HepG2 (cell line): ENCODE measurements around the gene TOP1. TPM values are rescaled to one million over a fixed set of nuclear protein-coding genes. Genes with fewer than 3 reads are reported as not detected.

ENCODE experiments used
- CREM ChIP-seq, 2 experiments: sonication (generic) in 1 of 2; formaldehyde crosslinking in 1 of 2; IDR thresholded peaks; 2 replicates each; pipeline versions ENCODE4 v1.4.0 to v1.6.1; 2016 to 2020; ENCODE audit warnings: antibody characterized with exemption in 1 of 2, mild to moderate bottlenecking in 1 of 2, missing genetic modification reagents in 1 of 2
- EEA1 ChIP-seq: sonication (generic); formaldehyde crosslinking; IDR thresholded peaks from 2 replicates; pipeline ENCODE4 v1.5.1; 2020; ENCODE audit warnings: mild to moderate bottlenecking, missing genetic modification reagents, borderline replicate concordance
- FOXA3 ChIP-seq: IDR thresholded peaks from 2 replicates; pipeline ENCODE4 v1.6.1; 2016; ENCODE audit warnings: missing genetic modification reagents, missing compliant biosample characterization
- HOXA5 ChIP-seq: sonication (generic); formaldehyde crosslinking; IDR thresholded peaks from 2 replicates; pipeline ENCODE4 v1.4.0; 2020; ENCODE audit warnings: missing genetic modification reagents
- KAT2B ChIP-seq: fragments of 150-350 bp; IDR thresholded peaks from 2 replicates; pipeline ENCODE4 v1.6.1; 2014; ENCODE audit warnings: low read depth, low read length, borderline replicate concordance
- PAWR ChIP-seq: sonication (generic); formaldehyde crosslinking; IDR thresholded peaks from 2 replicates; pipeline ENCODE4 v1.4.0; 2020; ENCODE audit warnings: missing genetic modification reagents, mild to moderate bottlenecking, borderline replicate concordance
- PHF5A ChIP-seq: IDR thresholded peaks from one replicate; pipeline ENCODE4 v1.6.1; 2018; ENCODE audit warnings: low read depth, missing genetic modification reagents; ENCODE audit not compliant: unreplicated experiment
- RAD51 ChIP-seq: fragments of 450-650 bp; IDR thresholded peaks from 2 replicates; pipeline ENCODE4 v1.6.1; 2016; ENCODE audit warnings: borderline replicate concordance
- RBAK ChIP-seq: sonication (generic); formaldehyde crosslinking; IDR thresholded peaks from 2 replicates; pipeline ENCODE4 v1.5.1; 2020; ENCODE audit warnings: mild to moderate bottlenecking, missing genetic modification reagents
- YEATS2 ChIP-seq: sonication (generic); formaldehyde crosslinking; IDR thresholded peaks from 2 replicates; pipeline ENCODE4 v1.4.0; 2020; ENCODE audit warnings: missing genetic modification reagents, borderline replicate concordance
- ZFP37 ChIP-seq: sonication (generic); formaldehyde crosslinking; IDR thresholded peaks from 2 replicates; pipeline ENCODE4 v1.4.0; 2020; ENCODE audit warnings: missing genetic modification reagents, borderline replicate concordance
- ZFX ChIP-seq: sonication (generic); formaldehyde crosslinking; IDR thresholded peaks from 2 replicates; pipeline ENCODE4 v1.4.0; 2020; ENCODE audit warnings: mild to moderate bottlenecking, low read depth, missing genetic modification reagents, moderate library complexity
- ZNF17 ChIP-seq: sonication (generic); formaldehyde crosslinking; IDR thresholded peaks from 2 replicates; pipeline ENCODE4 v1.5.0; 2020; ENCODE audit warnings: mild to moderate bottlenecking, missing genetic modification reagents
- ZNF230 ChIP-seq: sonication (generic); formaldehyde crosslinking; IDR thresholded peaks from 2 replicates; pipeline ENCODE4 v1.4.0; 2020; ENCODE audit warnings: mild to moderate bottlenecking, missing genetic modification reagents
- ZNF501 ChIP-seq: sonication (generic); formaldehyde crosslinking; IDR thresholded peaks from 2 replicates; pipeline ENCODE4 v1.5.1; 2020; ENCODE audit warnings: mild to moderate bottlenecking, moderate library complexity, missing genetic modification reagents
- ZNF619 ChIP-seq: sonication (generic); formaldehyde crosslinking; IDR thresholded peaks from 2 replicates; pipeline ENCODE4 v1.4.0; 2020; ENCODE audit warnings: mild to moderate bottlenecking, missing genetic modification reagents
- ZSCAN30 ChIP-seq: sonication (generic); formaldehyde crosslinking; IDR thresholded peaks from 2 replicates; pipeline ENCODE4 v1.5.0; 2020; ENCODE audit warnings: mild to moderate bottlenecking, missing genetic modification reagents
- polyA plus RNA-seq, 8 experiments: library from polyadenylated mRNA; depleted of rRNA in 3 of 8; stranded (reverse) in 7 of 8; unstranded in 1 of 8; fragments of >200 nt; fragmentation: Illumina TruSeq in 4 of 8; extraction: Trizol in 4 of 8; gene quantifications; 2 replicates each; pipeline versions ENCODE4 v1.2.1 to v1.2.3, GENCODE V29; 2011 to 2016; ENCODE audit warnings: low read depth in 4 of 8, missing spikeins in 1 of 8, mixed read lengths in 1 of 8; ENCODE audit not compliant: insufficient read depth in 1 of 8
- total RNA-seq, 5 experiments: library from RNA; depleted of rRNA; stranded (reverse); fragments of >200 nt; fragmentation: Illumina TruSeq; extraction: Trizol; gene quantifications; 2 replicates each; pipeline ENCODE4 v1.2.3, GENCODE V29; 2016; ENCODE audit warnings: low read depth in 1 of 5
- TF ChIP-seq, protein P1 (sequence below): sonication (generic); formaldehyde crosslinking; IDR thresholded peaks from 2 replicates; pipeline ENCODE4 v1.5.0; 2020; ENCODE audit warnings: missing genetic modification reagents
- TF ChIP-seq, protein P2 (sequence below): sonication (generic); formaldehyde crosslinking; IDR thresholded peaks from 2 replicates; pipeline ENCODE4 v1.8.1; 2022; ENCODE audit warnings: low read depth, mild to moderate bottlenecking, missing genetic modification reagents
- TF ChIP-seq, protein P3 (sequence below): sonication (generic); formaldehyde crosslinking; IDR thresholded peaks from 2 replicates; pipeline ENCODE4 v1.4.0; 2020; ENCODE audit warnings: missing genetic modification reagents

The TOP1 gene
- total and polyA plus RNA-seq, 2 of the 13 experiments (the other 11 are each of a cell fraction or from before 2014, with no cell fraction given): 10.2 to 19.4 TPM

DNA sequence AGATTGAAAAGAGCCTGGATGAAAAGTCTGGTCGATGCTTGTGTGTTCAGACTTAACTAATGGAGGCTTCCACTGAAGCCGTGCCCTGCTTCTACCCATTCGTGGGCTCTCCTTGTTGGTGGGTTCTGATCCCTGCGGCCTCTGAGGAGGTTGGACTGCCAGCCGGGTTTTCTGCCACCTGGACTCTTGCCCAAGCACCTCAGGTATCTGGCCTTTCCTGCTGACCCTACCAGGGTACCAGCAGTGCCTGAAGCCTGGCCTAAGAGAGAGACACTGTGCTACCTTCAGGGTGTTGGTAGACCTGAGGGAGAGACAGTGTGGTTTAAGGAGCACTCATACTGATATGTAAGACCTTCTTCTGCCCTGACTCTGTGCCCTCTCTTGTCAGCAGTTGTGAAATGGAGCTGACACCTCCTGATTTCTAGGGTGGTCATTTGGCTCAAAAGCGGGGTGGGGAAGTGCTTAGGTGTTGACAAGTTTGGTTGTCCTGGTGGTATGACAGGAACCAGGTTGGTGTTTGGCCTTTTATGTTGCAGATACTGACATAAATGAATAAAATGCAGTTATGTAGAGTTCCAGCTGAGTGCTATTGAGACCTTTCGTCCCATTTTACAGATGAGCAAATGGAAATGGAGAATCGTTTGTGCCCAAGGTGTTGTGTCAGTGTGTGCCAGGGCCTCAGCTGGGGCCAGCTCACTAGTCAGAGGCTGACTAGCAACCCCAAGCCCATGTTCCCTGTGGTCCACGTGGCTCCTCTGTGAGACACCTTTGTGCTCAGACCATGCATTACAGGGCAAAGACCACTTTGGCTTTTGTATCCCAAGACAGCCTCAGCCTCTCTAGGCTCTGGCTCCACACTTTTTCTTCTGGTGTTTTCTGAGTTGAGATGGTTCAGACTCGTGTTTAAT, 111.9 kb downstream of the TOP1 start (continued):
- TF ChIP-seq, protein P1, sequence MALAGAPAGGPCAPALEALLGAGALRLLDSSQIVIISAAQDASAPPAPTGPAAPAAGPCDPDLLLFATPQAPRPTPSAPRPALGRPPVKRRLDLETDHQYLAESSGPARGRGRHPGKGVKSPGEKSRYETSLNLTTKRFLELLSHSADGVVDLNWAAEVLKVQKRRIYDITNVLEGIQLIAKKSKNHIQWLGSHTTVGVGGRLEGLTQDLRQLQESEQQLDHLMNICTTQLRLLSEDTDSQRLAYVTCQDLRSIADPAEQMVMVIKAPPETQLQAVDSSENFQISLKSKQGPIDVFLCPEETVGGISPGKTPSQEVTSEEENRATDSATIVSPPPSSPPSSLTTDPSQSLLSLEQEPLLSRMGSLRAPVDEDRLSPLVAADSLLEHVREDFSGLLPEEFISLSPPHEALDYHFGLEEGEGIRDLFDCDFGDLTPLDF (CRISPR knock-in tag): no peak
- TF ChIP-seq HOXA5 (CRISPR knock-in tag) (no peak), ZSCAN30 (CRISPR knock-in tag) (no peak), CREM (IDR thresholded peaks at IDR 0.05) (no peak), CREM (CRISPR knock-in tag; IDR thresholded peaks at IDR 0.05) (no peak), YEATS2 (CRISPR knock-in tag) (no peak), EEA1 (CRISPR knock-in tag) (no peak), PAWR (no peak), FOXA3 (peak; percentile 19; the same call in 1 of the 2 replicates), ZNF17 (CRISPR knock-in tag) (no peak), ZFP37 (CRISPR knock-in tag) (no peak), ZNF230 (no peak), RBAK (CRISPR knock-in tag) (no peak), ZNF619 (CRISPR knock-in tag) (no peak), RAD51 (no peak), PHF5A (CRISPR knock-in tag) (no peak), ZFX (0 out of 2 replicates have a peak, but pooled peaks have one; percentile 27), KAT2B (no peak), ZNF501 (CRISPR knock-in tag) (peak; percentile 17; the same call in 1 of the 2 replicates)
- TF ChIP-seq, protein P2, sequence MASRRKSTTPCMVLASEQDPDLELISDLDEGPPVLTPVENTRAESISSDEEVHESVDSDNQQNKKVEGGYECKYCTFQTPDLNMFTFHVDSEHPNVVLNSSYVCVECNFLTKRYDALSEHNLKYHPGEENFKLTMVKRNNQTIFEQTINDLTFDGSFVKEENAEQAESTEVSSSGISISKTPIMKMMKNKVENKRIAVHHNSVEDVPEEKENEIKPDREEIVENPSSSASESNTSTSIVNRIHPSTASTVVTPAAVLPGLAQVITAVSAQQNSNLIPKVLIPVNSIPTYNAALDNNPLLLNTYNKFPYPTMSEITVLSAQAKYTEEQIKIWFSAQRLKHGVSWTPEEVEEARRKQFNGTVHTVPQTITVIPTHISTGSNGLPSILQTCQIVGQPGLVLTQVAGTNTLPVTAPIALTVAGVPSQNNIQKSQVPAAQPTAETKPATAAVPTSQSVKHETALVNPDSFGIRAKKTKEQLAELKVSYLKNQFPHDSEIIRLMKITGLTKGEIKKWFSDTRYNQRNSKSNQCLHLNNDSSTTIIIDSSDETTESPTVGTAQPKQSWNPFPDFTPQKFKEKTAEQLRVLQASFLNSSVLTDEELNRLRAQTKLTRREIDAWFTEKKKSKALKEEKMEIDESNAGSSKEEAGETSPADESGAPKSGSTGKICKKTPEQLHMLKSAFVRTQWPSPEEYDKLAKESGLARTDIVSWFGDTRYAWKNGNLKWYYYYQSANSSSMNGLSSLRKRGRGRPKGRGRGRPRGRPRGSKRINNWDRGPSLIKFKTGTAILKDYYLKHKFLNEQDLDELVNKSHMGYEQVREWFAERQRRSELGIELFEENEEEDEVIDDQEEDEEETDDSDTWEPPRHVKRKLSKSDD: no peak
- TF ChIP-seq, protein P3, sequence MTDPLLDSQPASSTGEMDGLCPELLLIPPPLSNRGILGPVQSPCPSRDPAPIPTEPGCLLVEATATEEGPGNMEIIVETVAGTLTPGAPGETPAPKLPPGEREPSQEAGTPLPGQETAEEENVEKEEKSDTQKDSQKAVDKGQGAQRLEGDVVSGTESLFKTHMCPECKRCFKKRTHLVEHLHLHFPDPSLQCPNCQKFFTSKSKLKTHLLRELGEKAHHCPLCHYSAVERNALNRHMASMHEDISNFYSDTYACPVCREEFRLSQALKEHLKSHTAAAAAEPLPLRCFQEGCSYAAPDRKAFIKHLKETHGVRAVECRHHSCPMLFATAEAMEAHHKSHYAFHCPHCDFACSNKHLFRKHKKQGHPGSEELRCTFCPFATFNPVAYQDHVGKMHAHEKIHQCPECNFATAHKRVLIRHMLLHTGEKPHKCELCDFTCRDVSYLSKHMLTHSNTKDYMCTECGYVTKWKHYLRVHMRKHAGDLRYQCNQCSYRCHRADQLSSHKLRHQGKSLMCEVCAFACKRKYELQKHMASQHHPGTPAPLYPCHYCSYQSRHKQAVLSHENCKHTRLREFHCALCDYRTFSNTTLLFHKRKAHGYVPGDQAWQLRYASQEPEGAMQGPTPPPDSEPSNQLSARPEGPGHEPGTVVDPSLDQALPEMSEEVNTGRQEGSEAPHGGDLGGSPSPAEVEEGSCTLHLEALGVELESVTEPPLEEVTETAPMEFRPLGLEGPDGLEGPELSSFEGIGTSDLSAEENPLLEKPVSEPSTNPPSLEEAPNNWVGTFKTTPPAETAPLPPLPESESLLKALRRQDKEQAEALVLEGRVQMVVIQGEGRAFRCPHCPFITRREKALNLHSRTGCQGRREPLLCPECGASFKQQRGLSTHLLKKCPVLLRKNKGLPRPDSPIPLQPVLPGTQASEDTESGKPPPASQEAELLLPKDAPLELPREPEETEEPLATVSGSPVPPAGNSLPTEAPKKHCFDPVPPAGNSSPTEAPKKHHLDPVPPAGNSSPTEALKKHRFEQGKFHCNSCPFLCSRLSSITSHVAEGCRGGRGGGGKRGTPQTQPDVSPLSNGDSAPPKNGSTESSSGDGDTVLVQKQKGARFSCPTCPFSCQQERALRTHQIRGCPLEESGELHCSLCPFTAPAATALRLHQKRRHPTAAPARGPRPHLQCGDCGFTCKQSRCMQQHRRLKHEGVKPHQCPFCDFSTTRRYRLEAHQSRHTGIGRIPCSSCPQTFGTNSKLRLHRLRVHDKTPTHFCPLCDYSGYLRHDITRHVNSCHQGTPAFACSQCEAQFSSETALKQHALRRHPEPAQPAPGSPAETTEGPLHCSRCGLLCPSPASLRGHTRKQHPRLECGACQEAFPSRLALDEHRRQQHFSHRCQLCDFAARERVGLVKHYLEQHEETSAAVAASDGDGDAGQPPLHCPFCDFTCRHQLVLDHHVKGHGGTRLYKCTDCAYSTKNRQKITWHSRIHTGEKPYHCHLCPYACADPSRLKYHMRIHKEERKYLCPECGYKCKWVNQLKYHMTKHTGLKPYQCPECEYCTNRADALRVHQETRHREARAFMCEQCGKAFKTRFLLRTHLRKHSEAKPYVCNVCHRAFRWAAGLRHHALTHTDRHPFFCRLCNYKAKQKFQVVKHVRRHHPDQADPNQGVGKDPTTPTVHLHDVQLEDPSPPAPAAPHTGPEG (CRISPR knock-in tag): no peak
